Right atrium auricular region (tissue), 2 donors: Measurements from ENCODE around the gene CCS. TPM values are rescaled to one million over a fixed set of nuclear protein-coding genes. Genes with fewer than 3 reads are reported as not detected.

Experiments used
- DNase-seq: peaks from one replicate; pipeline ENCODE4 v3.0.0-alpha.2; 2019; ENCODE audit warnings: low spot score
- H3K27ac ChIP-seq, 2 donors: fragments of 200-600 bp; sonication (generic); 1 replicate in 1 of 2; 2 replicates in 1 of 2; pipeline ENCODE4 v1.5.1; 2016 to 2019
- H3K27me3 ChIP-seq, 2 donors: fragments of 200-600 bp; sonication (generic); one replicate each; pipeline versions ENCODE4 v1.5.1 to v1.6.0; 2017 to 2019
- H3K36me3 ChIP-seq: fragments of 200-600 bp; sonication (generic); one replicate; pipeline ENCODE4 v1.5.1; 2016
- H3K4me1 ChIP-seq, 2 donors: fragments of 200-600 bp; sonication (generic); one replicate each; pipeline versions ENCODE4 v1.5.1 to v1.6.0; 2017 to 2019
- H3K4me3 ChIP-seq, 2 donors: fragments of 200-600 bp; sonication (generic); 1 replicate in 1 of 2; 2 replicates in 1 of 2; pipeline ENCODE4 v1.5.1; 2017 to 2019; ENCODE audit warnings: mild to moderate bottlenecking in 1 of 2, moderate library complexity in 1 of 2
- H3K9me3 ChIP-seq, 2 donors: fragments of 200-600 bp; sonication (generic); one replicate each; pipeline ENCODE4 v1.5.1; 2019
- CTCF ChIP-seq, 2 donors: fragments of 200-600 bp; sonication (generic); IDR thresholded peaks; one replicate each; pipeline ENCODE4 v1.5.1; 2019; ENCODE audit warnings: antibody characterized with exemption in 2 of 2
- total RNA-seq, 2 donors: library from RNA; depleted of rRNA; stranded (reverse); fragments of >200 nt; gene quantifications; one replicate each; pipeline ENCODE4 v1.1.0, GENCODE V29; 2016

The CCS gene
- total RNA-seq, 2 donors from 2014 or later: 13.8 to 18.6 TPM

- Histone ChIP-seq H3K9me3 (no peaks in the 10 kb centered on the region), H3K4me3 (no peak overlapping the region), H3K27me3 (no peaks in the 10 kb centered on the region), H3K36me3 (peaks cover 69% of the 10 kb centered on the region), H3K4me1 (peaks cover 0 to 29% of the 10 kb centered on the region in 2 donors), H3K27ac (no peak overlapping the region)
- no peak for DNase-seq
- TF ChIP-seq CTCF (IDR thresholded peaks at IDR 0.05): no peak
Observed at GRCh38 chr11:66628061-66628603, 35.1 kb downstream of the CCS start.

GRCh38 chr11:66629356-66629755, 36.4 kb downstream of the CCS start:
- peaks cover 0 to 19% of the 10 kb centered on the region in 2 donors for H3K4me1 ChIP-seq
- H3K36me3 ChIP-seq: peaks cover 61% of the 10 kb centered on the region
- TF ChIP-seq CTCF (IDR thresholded peaks at IDR 0.05): no peak
- H3K9me3 ChIP-seq: no peaks in the 10 kb centered on the region
- no peak overlapping the region for H3K4me3 ChIP-seq
- H3K27ac ChIP-seq: no peak overlapping the region
- no peak for DNase-seq
- no peaks in the 10 kb centered on the region for H3K27me3 ChIP-seq

- Histone ChIP-seq H3K36me3 (peaks cover 36% of the 10 kb centered on the region), H3K9me3 (no peaks in the 10 kb centered on the region), H3K27ac (no peak overlapping the region), H3K4me1 (peaks cover 0 to 6% of the 10 kb centered on the region in 2 donors), H3K4me3 (no peak overlapping the region), H3K27me3 (no peaks in the 10 kb centered on the region)
- no peak for TF ChIP-seq CTCF (IDR thresholded peaks at IDR 0.05)
- DNase-seq: no peak
Observed at GRCh38 chr11:66631883-66632282, 38.9 kb downstream of the CCS start.

GRCh38 chr11:66632952-66633351, 40.0 kb downstream of the CCS start:
- H3K27ac ChIP-seq: no peak overlapping the region
- no peaks in the 10 kb centered on the region for H3K9me3 ChIP-seq
- DNase-seq: no peak
- no peak for TF ChIP-seq CTCF (IDR thresholded peaks at IDR 0.05)
- peaks cover 5 to 15% of the 10 kb centered on the region in 2 donors for H3K4me1 ChIP-seq
- no peaks in the 10 kb centered on the region for H3K27me3 ChIP-seq
- H3K36me3 ChIP-seq: peaks cover 26% of the 10 kb centered on the region
- no peak overlapping the region for H3K4me3 ChIP-seq

GRCh38 chr11:66636411-66636810, 43.4 kb downstream of the CCS start:
- no peak for DNase-seq
- peaks cover 5 to 36% of the 10 kb centered on the region in 2 donors for H3K4me1 ChIP-seq
- no peaks in the 10 kb centered on the region for H3K27me3 ChIP-seq
- peaks cover 19% of the 10 kb centered on the region for H3K36me3 ChIP-seq
- no peaks in the 10 kb centered on the region for H3K9me3 ChIP-seq
- no peak overlapping the region for H3K4me3 ChIP-seq
- no peak for TF ChIP-seq CTCF (IDR thresholded peaks at IDR 0.05)
- no peak overlapping the region for H3K27ac ChIP-seq

GRCh38 chr11:66637557-66638176, 44.7 kb downstream of the CCS start:
- no peaks in the 10 kb centered on the region for H3K9me3 ChIP-seq
- peaks cover 5 to 48% of the 10 kb centered on the region in 2 donors for H3K4me1 ChIP-seq
- peaks cover 22% of the 10 kb centered on the region for H3K36me3 ChIP-seq
- H3K27me3 ChIP-seq: no peaks in the 10 kb centered on the region
- H3K27ac ChIP-seq: peak overlapping the region; percentile 88 to 89
- DNase-seq: no peak
- no peak for TF ChIP-seq CTCF (IDR thresholded peaks at IDR 0.05)
- H3K4me3 ChIP-seq: peak overlapping the region; percentile 73 to 89
